Naive B cell (primary cell): ENCODE results near the gene UBE2J2. TPM values are rescaled to one million over a fixed set of nuclear protein-coding genes. Genes with fewer than 3 reads are reported as not detected.
A peak's percentile ranks its signal among the peaks of the same experiment; 100 is the strongest.

Experiments
- ATAC-seq, 2 donors: fragments of 150-1000 bp; cut with Tn5 transposase; 2 replicates each; pipeline ENCODE4 v1.10.0; 2021; ENCODE audit warnings: low read depth in 2 of 2, mild to moderate bottlenecking in 2 of 2, moderate library complexity in 2 of 2
- DNase-seq: peaks from one replicate; pipeline ENCODE4 v3.0.0; 2022
- H3K27ac Mint-ChIP-seq, 6 donors: one replicate each; pipeline ENCODE4 v1.8.0; 2020 to 2022; ENCODE audit warnings: mild to moderate bottlenecking in 6 of 6, mixed read lengths in 6 of 6, moderate library complexity in 5 of 6, inconsistent platforms in 2 of 6
- H3K27me3 Mint-ChIP-seq, 3 donors: one replicate each; pipeline ENCODE4 v1.8.0; 2021 to 2022; ENCODE audit warnings: mixed read lengths in 3 of 3, mild to moderate bottlenecking in 1 of 3
- H3K36me3 Mint-ChIP-seq, 2 donors: one replicate each; pipeline ENCODE4 v1.8.0; 2020 to 2022; ENCODE audit warnings: mixed read lengths in 2 of 2, inconsistent platforms in 1 of 2, mild to moderate bottlenecking in 1 of 2
- H3K4me1 Mint-ChIP-seq, 3 donors: one replicate each; pipeline ENCODE4 v1.8.0; 2020 to 2022; ENCODE audit warnings: mixed read lengths in 3 of 3, inconsistent platforms in 1 of 3, mild to moderate bottlenecking in 1 of 3, moderate library complexity in 1 of 3
- H3K4me3 Mint-ChIP-seq, 8 donors: one replicate each; pipeline ENCODE4 v1.8.0; 2020 to 2022; ENCODE audit warnings: mild to moderate bottlenecking in 8 of 8, mixed read lengths in 8 of 8, moderate library complexity in 8 of 8, inconsistent platforms in 2 of 8
- H3K9me3 Mint-ChIP-seq, 7 donors: one replicate each; pipeline ENCODE4 v1.8.0; 2020 to 2022; ENCODE audit warnings: mixed read lengths in 7 of 7, mild to moderate bottlenecking in 5 of 7, inconsistent platforms in 2 of 7, moderate library complexity in 1 of 7
- polyA plus RNA-seq, 6 donors: library from polyadenylated mRNA; unstranded; fragments of 300-500 nt; fragmentation: Illumina TruSeq; gene quantifications; one replicate each; pipeline ENCODE4 v1.2.3, GENCODE V29; 2021; ENCODE audit warnings: low read depth in 6 of 6

The UBE2J2 gene
- polyA plus RNA-seq, 6 donors from 2014 or later = 75.1 to 112 (median 87.4) TPM

DNA sequence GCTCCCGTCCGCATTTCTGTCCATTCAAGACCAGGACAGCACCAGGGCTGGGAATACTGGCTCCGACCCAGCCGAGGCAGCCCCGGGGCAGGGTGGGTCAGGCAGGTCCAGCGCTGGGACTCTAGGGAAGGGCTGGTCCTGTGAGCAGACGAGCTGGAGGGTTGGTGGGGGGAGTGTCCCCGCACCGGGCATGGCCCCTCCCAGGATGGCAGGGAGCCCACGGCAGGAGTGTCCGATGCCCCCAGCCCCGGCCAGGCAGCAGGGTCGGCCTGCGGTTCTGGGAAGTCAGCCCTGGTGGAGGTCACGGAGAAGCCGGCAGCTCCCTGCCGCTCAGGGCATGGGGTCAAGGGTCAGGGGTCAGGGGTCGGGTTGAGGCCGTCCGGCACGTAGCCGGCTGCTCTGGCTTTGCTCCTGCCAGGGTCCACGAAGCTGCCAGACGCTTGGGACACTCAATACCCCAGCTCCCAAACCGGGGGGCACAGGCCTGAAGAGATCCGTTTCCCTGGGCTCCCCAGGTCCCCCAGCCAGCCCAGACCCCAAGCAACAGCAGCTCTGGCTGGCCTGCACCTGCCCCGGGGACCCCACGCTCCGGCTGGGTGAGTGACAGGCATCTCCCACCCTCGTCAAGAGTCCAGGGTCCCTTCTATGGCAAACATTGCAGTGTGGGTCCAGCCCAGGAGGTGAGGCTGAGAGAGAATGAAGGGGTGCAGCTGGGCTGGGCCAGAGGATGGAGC is 33.9 kb downstream of the UBE2J2 start:
- peaks cover 0 to 10% (median 2%) of the 10 kb centered on the region in 3 donors for H3K4me1 Mint-ChIP-seq
- no peaks in the 10 kb centered on the region for H3K36me3 Mint-ChIP-seq
- H3K27me3 Mint-ChIP-seq = peaks cover 0 to 13% (median 10%) of the 10 kb centered on the region in 3 donors
- DNase-seq (no peak), ATAC-seq (no peak)
- H3K4me3 Mint-ChIP-seq = no peak overlapping the region
- no peak overlapping the region for H3K27ac Mint-ChIP-seq
- no peaks in the 10 kb centered on the region for H3K9me3 Mint-ChIP-seq

DNA sequence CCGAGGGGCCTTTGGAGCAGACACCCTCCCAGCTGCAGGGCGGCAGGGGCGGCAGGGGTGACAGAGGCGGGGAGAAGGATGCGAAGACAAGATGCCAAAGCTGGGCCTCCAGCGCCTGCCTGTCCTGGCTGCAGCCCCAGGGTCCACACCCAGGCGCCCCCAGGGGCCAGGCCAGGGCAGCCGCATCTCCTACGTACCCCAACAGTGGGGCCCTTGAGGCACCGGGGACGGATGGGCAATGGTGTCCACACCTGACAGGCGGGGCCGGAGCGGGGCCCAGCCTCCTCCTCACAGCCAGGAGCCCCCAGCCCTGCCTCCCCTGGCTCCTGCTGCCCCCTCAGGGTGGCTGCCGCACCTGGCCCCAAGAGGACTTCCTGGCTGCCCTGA is 34.4 kb downstream of the UBE2J2 start:
- peaks cover 0 to 13% (median 10%) of the 10 kb centered on the region in 3 donors for H3K27me3 Mint-ChIP-seq
- no peak overlapping the region for H3K4me3 Mint-ChIP-seq
- H3K27ac Mint-ChIP-seq = no peak overlapping the region

DNA sequence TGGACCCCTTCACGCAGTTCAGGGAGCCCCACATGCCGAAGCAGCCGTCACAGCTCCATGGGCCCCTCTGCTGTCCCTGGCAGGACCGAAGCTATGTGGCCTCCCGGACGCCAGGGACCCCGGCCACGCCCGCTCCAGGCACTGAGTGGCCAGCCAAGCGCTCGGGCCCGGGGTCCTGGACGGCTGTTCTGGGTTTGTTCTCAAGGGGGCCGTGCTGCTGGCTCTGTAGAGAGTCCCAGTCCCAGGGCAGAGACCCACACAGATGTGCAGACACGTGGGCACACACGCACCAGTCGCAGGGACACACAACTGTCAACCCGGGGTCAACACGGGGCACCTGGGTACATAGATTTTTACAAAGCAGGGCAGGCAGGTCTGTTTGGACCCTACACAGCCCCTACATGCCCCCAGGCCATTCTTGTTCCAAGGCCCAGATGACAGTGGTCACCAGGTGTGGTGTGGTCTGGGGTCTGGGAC is 34.9 kb downstream of the UBE2J2 start:
- peaks cover 3 to 19% (median 12%) of the 10 kb centered on the region in 3 donors for H3K4me1 Mint-ChIP-seq
- no peak for ATAC-seq
- H3K4me3 Mint-ChIP-seq = peak overlapping the region in 1 of 8 donors; percentile 39
- peaks cover 0 to 13% (median 10%) of the 10 kb centered on the region in 3 donors for H3K27me3 Mint-ChIP-seq
- peak overlapping the region in 1 of 6 donors; percentile 41 for H3K27ac Mint-ChIP-seq
- DNase-seq = no peak
- no peaks in the 10 kb centered on the region for H3K9me3 Mint-ChIP-seq
- H3K36me3 Mint-ChIP-seq = no peaks in the 10 kb centered on the region

More for the DNA sequence above, 34.4 kb downstream of the UBE2J2 start:
- ATAC-seq (no peak), DNase-seq (no peak)
- peaks cover under 1 to 15% (median 8%) of the 10 kb centered on the region in 3 donors for H3K4me1 Mint-ChIP-seq
- no peaks in the 10 kb centered on the region for H3K9me3 Mint-ChIP-seq
- H3K36me3 Mint-ChIP-seq = no peaks in the 10 kb centered on the region

DNA sequence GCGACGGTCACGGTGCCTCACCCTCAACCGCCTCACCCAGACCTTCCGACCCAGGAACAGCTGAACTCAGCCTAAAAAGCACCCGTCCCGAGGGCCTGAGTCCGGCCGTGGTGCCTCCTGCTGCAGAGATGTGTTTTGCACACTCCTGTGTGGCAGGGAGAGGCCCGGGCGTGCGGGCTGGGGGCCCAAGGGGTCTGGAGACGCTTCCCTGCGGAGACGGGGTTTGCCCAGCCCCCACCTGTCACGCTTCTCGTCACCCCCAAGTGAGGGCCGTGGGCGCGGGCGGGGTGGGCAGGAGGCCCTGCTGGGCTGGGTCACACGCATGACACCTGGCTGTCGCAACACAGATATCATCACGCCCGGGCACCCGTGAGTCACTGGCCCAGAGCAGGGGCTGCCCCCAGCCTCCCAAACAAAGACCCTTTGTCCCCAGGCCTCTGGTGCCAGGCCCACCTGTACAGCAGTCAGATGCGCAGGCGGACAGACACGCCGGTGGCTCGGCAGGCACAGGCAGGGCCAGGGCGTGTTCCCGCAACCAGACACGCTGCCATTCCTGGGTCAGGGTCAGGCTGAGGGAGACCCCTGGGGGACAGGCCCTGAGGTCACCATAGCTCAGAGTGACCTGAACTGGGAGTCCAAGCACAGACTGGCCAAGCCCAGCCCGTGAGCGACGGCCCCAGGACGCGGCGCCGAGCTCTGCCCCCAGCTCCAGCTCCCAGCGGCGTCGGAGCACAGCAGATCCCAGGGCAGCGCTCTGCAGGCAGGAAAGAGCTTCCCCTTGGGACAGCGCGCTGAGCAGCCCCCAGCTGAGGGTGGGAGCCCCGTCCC is 35.6 kb downstream of the UBE2J2 start:
- Mint-ChIP-seq H3K27ac (peak overlapping the region in 2 of 6 donors; percentile 41 to 71), H3K9me3 (no peaks in the 10 kb centered on the region), H3K4me1 (peaks cover 7 to 19% (median 16%) of the 10 kb centered on the region in 3 donors), H3K36me3 (no peaks in the 10 kb centered on the region), H3K4me3 (peak overlapping the region in 4 of 8 donors; percentile 9 to 66 (median 27)), H3K27me3 (peaks cover 0 to 13% (median 10%) of the 10 kb centered on the region in 3 donors)
- peak; percentile 38 for DNase-seq
- peak; percentile 71 for ATAC-seq

DNA sequence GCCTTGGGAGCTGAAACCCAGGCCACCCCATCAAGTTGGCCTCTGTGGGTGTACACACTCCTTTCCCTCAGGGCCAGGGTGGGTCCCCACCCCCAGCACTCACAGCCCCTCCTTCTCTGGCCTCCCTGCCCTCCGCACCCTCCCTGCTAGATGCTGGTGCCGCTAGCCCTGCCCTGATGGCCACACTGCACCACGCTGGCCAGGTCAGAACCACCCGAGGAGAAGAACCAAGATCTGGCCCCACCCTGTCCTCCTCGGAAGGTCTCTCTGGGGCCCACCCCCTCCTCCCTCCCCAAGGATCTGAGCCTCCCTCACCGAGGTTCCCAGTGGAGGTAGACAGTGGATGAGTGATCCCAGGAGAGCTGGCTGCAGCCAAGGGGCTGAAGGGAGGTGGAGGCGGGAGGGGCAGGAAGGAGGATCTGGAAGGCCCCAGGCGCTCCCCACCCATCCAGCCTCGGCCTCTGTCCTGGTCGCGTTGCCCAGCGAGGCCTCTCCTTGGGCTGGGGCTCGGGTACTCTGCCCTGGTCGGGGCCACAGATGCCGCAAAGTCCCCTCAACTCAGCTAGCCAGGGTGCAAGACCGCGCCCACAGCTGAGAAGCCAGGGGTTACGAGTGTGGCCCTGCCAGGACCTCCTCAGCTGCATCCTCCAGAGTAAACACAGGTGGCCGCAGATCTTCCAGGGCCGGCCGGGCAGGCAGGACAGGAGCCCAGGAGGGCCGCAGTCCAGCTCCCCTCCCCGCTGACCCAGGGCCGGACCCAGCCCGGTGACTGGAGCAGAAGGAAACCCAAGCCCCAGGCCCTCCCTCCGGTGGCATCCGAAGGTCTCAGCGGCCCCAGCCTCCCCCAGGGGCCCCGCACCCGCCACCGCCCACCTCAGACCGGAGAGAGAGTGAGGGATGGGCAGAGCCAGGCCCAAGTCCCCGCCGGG is 36.4 kb downstream of the UBE2J2 start:
- H3K4me3 Mint-ChIP-seq = peak overlapping the region in 4 of 8 donors; percentile 9 to 66 (median 36)

DNA sequence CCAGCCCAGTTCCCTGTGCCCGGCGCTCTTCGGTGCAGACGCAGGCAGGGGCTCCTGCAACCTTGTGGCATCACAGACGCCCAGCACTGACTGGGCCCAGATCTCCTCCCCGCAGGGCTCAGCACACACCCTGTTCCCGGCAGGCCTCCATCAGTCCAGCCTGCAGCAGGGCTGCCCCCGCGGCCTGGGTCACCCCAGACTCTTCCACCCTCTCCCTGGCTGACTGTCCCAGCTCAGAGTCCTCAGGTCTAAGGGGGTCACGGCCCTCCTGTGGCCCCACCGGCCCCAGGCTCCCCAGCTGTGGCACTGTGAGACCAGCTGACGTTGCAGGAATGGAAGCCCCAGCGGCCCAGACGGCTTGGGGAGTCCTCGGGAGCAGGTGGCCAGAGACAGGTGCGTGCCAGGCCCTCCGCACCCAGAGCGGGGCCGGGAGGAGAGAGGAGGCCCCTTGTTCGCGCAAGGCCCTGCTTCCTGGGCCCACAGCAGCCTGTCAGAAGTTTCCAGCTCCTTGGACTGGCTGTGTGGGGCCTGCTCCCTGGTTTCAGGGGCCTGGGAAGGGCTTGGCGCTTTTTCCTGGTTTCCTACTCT is 37.4 kb downstream of the UBE2J2 start:
- ATAC-seq = no peak
- Mint-ChIP-seq H3K4me1 (peaks cover 7 to 19% (median 16%) of the 10 kb centered on the region in 3 donors), H3K36me3 (no peaks in the 10 kb centered on the region), H3K9me3 (no peaks in the 10 kb centered on the region), H3K27ac (no peak overlapping the region), H3K27me3 (peaks cover 0 to 13% (median 10%) of the 10 kb centered on the region in 3 donors), H3K4me3 (peak overlapping the region in 1 of 8 donors; percentile 33)
- DNase-seq = no peak

More for the DNA sequence above, 36.4 kb downstream of the UBE2J2 start:
- Mint-ChIP-seq H3K27me3 (peaks cover 0 to 13% (median 10%) of the 10 kb centered on the region in 3 donors), H3K4me1 (peaks cover 7 to 19% (median 16%) of the 10 kb centered on the region in 3 donors), H3K9me3 (no peaks in the 10 kb centered on the region), H3K27ac (peak overlapping the region in 3 of 6 donors; percentile 24 to 71 (median 41)), H3K36me3 (no peaks in the 10 kb centered on the region)
- ATAC-seq (no peak), DNase-seq (no peak)

DNA sequence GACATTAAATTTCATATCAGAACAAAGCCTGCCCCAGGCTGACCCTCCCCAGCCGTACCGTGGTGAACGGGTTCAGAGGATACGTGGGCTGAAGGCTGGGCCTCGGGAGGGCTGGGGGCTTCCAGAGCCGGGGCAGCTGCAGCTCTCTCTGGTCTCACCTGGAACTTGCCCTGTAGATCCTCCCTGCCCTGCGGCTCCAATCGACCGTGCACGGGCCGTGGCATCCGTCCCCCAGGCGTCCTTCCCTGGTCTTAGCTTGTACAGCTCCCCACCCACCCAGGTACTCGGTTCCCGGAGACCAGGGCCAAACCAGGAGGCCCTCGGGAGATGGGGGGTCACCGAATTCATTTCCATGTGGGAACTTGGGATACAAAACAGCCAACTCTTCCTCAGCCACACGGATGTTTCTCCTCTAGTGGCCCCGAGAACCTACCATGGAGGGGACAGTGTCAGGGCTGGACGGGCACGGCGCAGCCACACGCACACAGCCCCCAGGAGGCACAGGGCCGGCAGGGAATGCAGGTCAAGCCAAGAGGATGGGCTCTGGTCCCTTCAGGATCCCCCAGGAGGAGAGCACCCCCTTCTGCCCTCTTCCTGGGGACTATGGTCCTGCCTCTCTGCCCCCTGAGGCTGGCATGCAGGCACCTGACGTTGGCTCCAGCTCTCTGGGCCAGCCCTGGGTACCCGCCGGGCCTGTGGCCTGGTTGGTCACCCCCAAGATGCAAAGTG is 38.5 kb downstream of the UBE2J2 start:
- H3K27me3 Mint-ChIP-seq = peaks cover 0 to 7% (median 1%) of the 10 kb centered on the region in 3 donors
- ATAC-seq (no peak), DNase-seq (no peak)
- no peaks in the 10 kb centered on the region for H3K9me3 Mint-ChIP-seq
- peak overlapping the region in 3 of 6 donors; percentile 14 to 82 (median 75) for H3K27ac Mint-ChIP-seq
- H3K4me3 Mint-ChIP-seq = peak overlapping the region in 2 of 8 donors; percentile 37 to 86
- H3K36me3 Mint-ChIP-seq = no peaks in the 10 kb centered on the region
- H3K4me1 Mint-ChIP-seq = peaks cover 11 to 28% (median 23%) of the 10 kb centered on the region in 3 donors

DNA sequence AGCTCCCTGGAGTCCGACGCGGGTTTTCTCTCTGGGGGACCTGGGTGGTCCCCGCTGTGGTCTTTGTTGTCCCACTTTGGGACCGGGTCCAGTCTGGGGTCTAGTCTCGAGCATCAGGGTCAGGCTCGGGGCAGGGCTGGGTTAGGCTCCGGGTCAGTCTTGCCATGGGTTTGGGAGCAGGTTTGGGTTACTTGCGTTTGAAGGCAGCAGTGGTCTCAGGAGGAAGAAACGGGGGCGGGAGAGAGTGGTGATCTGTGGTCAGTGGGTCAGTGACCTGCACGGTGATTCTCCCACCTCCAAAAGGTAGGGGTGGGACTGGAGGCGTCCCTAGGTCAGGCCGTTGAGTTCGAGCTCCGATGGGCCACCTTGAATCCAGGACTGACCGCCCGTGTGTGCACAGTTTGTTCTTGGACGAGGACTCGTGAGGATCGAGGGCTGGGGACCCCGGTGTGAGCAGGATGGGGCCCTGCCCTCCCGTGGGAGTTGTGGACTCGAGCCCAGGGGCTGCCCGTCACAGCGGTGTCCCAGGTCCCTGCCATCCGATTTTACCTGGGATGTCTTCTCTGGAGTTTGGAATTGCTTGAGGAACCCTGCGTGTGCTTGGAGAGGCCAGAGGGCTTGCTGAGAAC is 39.4 kb downstream of the UBE2J2 start:
- Mint-ChIP-seq H3K27me3 (peaks cover 0 to 4% (median 0%) of the 10 kb centered on the region in 3 donors), H3K36me3 (no peaks in the 10 kb centered on the region), H3K27ac (peak overlapping the region in 5 of 6 donors; percentile 37 to 88 (median 82)), H3K4me1 (peaks cover 19 to 37% (median 29%) of the 10 kb centered on the region in 3 donors), H3K4me3 (peak overlapping the region; percentile 29 to 86 (median 71)), H3K9me3 (no peaks in the 10 kb centered on the region)
- DNase-seq (no peak), ATAC-seq (no peak)

DNA sequence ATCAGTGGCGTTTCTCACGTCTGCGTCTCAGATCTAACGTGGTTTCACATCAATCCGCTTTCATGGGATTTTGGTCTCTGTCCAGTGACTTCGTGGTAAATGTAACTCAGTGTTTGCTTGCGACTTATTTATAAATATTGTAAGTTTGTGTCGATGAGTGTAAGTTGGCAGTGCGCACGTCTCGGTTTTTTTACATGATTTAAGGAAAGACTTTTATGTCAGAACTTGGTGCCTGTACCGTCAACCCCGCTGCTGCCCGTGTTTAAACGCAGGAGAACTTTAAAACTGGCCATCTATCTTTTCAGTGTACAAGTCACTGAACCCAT is 40.1 kb downstream of the UBE2J2 start:
- no peak for DNase-seq
- ATAC-seq = no peak
- H3K4me1 Mint-ChIP-seq = peaks cover 19 to 38% (median 29%) of the 10 kb centered on the region in 3 donors
- H3K9me3 Mint-ChIP-seq = no peaks in the 10 kb centered on the region
- no peaks in the 10 kb centered on the region for H3K27me3 Mint-ChIP-seq
- H3K4me3 Mint-ChIP-seq = peak overlapping the region in 7 of 8 donors; percentile 77 to 86 (median 78)
- H3K36me3 Mint-ChIP-seq = no peaks in the 10 kb centered on the region
- H3K27ac Mint-ChIP-seq = peak overlapping the region in 5 of 6 donors; percentile 16 to 92 (median 82)

DNA sequence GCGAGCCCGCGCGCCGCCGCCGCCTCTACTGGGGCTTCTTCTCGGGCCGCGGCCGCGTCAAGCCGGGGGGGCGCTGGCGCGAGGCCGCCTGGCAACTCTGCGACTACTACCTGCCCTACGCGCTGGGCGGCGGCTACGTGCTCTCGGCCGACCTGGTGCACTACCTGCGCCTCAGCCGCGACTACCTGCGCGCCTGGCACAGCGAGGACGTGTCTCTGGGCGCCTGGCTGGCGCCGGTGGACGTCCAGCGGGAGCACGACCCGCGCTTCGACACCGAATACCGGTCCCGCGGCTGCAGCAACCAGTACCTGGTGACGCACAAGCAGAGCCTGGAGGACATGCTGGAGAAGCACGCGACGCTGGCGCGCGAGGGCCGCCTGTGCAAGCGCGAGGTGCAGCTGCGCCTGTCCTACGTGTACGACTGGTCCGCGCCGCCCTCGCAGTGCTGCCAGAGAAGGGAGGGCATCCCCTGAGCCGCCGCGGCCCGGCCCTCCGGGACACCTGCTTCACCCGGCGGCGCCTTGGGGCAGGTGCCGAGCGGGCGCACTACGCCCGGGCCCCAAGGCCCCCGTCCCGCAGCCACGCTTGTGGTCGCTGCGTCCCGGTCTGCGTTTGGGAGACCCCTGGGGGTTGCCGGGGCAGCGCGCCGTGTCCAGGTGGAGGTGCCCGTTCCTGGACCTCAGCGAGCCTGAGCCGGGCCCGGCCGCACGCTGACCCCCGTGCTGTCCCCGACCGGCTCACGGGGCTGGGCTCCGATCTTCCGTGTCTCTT is 40.7 kb downstream of the UBE2J2 start:
- no peak for DNase-seq
- H3K9me3 Mint-ChIP-seq = no peaks in the 10 kb centered on the region
- H3K27me3 Mint-ChIP-seq = no peaks in the 10 kb centered on the region
- H3K4me3 Mint-ChIP-seq = peak overlapping the region; percentile 33 to 86 (median 79)
- peaks cover 19 to 34% (median 29%) of the 10 kb centered on the region in 3 donors for H3K4me1 Mint-ChIP-seq
- H3K36me3 Mint-ChIP-seq = no peaks in the 10 kb centered on the region
- no peak for ATAC-seq
- peak overlapping the region in 5 of 6 donors; percentile 68 to 92 (median 82) for H3K27ac Mint-ChIP-seq

DNA sequence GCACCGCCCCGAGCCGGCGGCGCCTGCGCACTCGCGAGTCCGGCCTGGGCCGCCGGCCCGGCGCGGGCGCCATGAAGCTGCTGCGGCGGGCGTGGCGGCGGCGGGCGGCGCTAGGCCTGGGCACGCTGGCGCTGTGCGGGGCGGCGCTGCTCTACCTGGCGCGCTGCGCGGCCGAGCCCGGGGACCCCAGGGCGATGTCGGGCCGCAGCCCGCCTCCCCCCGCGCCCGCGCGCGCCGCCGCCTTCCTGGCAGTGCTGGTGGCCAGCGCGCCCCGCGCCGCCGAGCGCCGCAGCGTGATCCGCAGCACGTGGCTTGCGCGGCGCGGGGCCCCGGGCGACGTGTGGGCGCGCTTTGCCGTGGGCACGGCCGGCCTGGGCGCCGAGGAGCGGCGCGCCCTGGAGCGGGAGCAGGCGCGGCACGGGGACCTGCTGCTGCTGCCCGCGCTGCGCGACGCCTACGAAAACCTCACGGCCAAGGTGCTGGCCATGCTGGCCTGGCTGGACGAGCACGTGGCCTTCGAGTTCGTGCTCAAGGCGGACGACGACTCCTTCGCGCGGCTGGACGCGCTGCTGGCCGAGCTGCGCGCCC is 41.4 kb downstream of the UBE2J2 start, which contains the start of gene B3GALT6:
Gene B3GALT6 (plus strand): TSS at position 30 of the 588 bp plus-strand sequence. CDS start 42 bp downstream, at position 72.
- ATAC-seq = no peak
- Mint-ChIP-seq H3K9me3 (no peaks in the 10 kb centered on the region), H3K27ac (peak within 1 kb of the TSS; percentile 78 to 93 (median 87)), H3K27me3 (no peaks in the 10 kb centered on the region), H3K4me3 (peak within 1 kb of the TSS; percentile 84 to 96 (median 93)), H3K4me1 (peaks cover 19 to 29% (median 29%) of the 10 kb centered on the region in 3 donors), H3K36me3 (no peaks in the 10 kb centered on the region)
- no peak for DNase-seq
